Adrenal gland (tissue), 5 donors: ENCODE results near the gene SUSD3.

Source experiments
- POLR2A ChIP-seq, 2 donors: fragments of 450-650 bp; IDR thresholded peaks; one replicate each; pipeline ENCODE4 v1.6.1; 2017; ENCODE audit warnings: antibody characterized with exemption in 2 of 2, mild to moderate bottlenecking in 2 of 2, moderate library complexity in 1 of 2
- TF ChIP-seq, protein P1 (sequence below), 6 experiments: fragments of 450-650 bp in 4 of 6; fragments of 200-600 bp in 2 of 6; sonication (generic) in 1 of 6; IDR thresholded peaks; 1 replicate in 5 of 6; 2 replicates in 1 of 6; pipeline versions ENCODE4 v1.5.1 to v1.8.0; 2016 to 2021; ENCODE audit warnings: antibody characterized with exemption in 6 of 6, mild to moderate bottlenecking in 2 of 6, moderate library complexity in 1 of 6
- donor health status: DM: no; HTN: no; CAD: no.

DNA sequence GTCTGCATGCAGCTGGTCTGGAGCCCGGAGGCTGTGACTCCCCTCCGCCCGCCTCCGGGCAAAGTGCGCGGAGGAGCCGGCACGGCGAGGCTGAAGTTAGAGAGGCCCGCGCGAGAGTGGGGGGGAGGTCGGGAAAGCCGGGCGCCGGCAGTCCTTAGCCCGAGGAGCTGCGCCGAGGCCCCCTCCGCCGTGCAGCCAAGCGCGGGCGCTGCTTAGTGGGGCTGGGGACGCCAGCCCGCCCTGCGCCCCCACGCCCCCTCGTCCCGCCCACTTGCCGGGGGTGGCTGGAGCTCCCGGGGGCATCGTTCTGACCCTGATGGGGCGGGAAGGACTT is 75.1 kb downstream of the SUSD3 start:
- TF ChIP-seq, protein P1, sequence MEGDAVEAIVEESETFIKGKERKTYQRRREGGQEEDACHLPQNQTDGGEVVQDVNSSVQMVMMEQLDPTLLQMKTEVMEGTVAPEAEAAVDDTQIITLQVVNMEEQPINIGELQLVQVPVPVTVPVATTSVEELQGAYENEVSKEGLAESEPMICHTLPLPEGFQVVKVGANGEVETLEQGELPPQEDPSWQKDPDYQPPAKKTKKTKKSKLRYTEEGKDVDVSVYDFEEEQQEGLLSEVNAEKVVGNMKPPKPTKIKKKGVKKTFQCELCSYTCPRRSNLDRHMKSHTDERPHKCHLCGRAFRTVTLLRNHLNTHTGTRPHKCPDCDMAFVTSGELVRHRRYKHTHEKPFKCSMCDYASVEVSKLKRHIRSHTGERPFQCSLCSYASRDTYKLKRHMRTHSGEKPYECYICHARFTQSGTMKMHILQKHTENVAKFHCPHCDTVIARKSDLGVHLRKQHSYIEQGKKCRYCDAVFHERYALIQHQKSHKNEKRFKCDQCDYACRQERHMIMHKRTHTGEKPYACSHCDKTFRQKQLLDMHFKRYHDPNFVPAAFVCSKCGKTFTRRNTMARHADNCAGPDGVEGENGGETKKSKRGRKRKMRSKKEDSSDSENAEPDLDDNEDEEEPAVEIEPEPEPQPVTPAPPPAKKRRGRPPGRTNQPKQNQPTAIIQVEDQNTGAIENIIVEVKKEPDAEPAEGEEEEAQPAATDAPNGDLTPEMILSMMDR (IDR thresholded peaks at IDR 0.05): no peak
- TF ChIP-seq POLR2A (IDR thresholded peaks at IDR 0.05): peak; percentile 69 to 85
